ENCODE results near the gene MNAT1. TPM values are rescaled to one million over a fixed set of nuclear protein-coding genes. Genes with fewer than 3 reads are reported as not detected.

The MNAT1 gene
- total and polyA plus RNA-seq, 9 of the 15 experiments (the other 6 are each of a cell fraction or from before 2014, with no cell fraction given): 37.8 to 83.3 (median 60.4) TPM

DNA sequence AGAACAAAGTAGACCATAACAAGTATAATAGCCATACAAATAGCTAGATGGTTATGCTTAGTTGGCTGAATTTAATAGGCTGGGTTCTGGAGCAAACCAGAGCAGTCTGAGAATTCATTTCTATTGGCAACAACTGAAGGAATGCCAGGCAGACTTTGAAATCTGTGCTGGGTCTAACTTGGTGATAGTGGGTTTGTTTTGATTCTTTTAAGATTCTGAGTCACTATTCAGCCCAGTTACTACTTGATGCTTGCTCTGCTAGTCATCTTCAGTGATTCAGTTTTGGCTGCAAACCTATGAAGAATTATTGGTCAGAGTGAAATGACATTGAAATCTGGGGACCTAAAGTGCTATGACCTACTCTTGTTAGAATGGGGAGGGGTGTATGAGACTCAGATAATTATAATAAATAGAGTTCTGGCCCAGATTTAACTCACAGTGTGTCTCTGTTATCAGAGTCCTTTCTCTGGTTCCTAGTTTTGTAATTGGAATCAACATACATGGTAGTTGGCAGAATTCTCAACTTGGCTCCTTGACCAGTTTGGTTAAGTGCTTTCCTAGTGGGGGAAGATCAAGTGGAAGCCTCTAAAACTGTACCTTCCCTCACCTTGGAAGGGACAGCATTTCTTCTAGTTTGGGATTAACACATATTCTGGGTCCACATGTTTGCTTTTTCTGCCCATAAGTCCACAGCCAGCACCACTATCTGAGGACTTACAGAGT is 43.5 kb downstream of the MNAT1 start (continued):
- TF ChIP-seq, protein P1, sequence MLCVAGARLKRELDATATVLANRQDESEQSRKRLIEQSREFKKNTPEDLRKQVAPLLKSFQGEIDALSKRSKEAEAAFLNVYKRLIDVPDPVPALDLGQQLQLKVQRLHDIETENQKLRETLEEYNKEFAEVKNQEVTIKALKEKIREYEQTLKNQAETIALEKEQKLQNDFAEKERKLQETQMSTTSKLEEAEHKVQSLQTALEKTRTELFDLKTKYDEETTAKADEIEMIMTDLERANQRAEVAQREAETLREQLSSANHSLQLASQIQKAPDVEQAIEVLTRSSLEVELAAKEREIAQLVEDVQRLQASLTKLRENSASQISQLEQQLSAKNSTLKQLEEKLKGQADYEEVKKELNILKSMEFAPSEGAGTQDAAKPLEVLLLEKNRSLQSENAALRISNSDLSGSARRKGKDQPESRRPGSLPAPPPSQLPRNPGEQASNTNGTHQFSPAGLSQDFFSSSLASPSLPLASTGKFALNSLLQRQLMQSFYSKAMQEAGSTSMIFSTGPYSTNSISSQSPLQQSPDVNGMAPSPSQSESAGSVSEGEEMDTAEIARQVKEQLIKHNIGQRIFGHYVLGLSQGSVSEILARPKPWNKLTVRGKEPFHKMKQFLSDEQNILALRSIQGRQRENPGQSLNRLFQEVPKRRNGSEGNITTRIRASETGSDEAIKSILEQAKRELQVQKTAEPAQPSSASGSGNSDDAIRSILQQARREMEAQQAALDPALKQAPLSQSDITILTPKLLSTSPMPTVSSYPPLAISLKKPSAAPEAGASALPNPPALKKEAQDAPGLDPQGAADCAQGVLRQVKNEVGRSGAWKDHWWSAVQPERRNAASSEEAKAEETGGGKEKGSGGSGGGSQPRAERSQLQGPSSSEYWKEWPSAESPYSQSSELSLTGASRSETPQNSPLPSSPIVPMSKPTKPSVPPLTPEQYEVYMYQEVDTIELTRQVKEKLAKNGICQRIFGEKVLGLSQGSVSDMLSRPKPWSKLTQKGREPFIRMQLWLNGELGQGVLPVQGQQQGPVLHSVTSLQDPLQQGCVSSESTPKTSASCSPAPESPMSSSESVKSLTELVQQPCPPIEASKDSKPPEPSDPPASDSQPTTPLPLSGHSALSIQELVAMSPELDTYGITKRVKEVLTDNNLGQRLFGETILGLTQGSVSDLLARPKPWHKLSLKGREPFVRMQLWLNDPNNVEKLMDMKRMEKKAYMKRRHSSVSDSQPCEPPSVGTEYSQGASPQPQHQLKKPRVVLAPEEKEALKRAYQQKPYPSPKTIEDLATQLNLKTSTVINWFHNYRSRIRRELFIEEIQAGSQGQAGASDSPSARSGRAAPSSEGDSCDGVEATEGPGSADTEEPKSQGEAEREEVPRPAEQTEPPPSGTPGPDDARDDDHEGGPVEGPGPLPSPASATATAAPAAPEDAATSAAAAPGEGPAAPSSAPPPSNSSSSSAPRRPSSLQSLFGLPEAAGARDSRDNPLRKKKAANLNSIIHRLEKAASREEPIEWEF (CRISPR knock-in tag; IDR thresholded peaks at IDR 0.05): no peak
- TF ChIP-seq BRF1 (IDR thresholded peaks at IDR 0.05; ENCODE audit: borderline replicate concordance, extremely low read depth, insufficient read length) (no peak), ZNF707 (CRISPR knock-in tag; conservative IDR thresholded peaks at IDR 0.05) (no peak)

Measured in K562 (cell line).